ENCODE measurements around the gene AKAP13.

DNA sequence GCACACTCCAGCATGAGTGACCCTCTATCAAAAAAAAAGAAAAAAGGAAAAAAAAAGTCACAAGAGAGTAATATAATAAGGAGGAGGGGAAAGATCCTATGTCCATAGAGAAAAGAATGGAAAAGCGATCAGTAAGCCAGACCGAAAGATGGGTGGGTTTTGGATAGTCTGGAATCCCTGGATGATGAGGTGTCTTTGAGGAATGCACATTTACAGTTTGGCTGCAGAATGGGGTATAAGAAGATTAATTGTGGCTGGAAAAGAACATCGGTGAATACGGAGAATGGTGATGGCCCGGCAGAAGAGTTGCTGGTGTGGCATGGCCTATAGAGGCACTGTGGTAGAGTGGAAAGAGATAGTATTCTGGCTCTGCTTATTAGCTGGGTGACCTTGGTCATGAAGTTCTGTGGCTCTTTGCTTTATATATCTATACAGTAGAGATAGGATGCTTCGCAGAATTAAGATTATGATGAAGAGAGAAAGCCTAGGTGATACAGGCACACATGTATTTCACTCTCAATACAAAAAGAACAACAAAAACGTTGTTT lies 187.9 kb downstream of the AKAP13 start:
- TF ChIP-seq, protein P1, sequence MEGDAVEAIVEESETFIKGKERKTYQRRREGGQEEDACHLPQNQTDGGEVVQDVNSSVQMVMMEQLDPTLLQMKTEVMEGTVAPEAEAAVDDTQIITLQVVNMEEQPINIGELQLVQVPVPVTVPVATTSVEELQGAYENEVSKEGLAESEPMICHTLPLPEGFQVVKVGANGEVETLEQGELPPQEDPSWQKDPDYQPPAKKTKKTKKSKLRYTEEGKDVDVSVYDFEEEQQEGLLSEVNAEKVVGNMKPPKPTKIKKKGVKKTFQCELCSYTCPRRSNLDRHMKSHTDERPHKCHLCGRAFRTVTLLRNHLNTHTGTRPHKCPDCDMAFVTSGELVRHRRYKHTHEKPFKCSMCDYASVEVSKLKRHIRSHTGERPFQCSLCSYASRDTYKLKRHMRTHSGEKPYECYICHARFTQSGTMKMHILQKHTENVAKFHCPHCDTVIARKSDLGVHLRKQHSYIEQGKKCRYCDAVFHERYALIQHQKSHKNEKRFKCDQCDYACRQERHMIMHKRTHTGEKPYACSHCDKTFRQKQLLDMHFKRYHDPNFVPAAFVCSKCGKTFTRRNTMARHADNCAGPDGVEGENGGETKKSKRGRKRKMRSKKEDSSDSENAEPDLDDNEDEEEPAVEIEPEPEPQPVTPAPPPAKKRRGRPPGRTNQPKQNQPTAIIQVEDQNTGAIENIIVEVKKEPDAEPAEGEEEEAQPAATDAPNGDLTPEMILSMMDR (IDR thresholded peaks at IDR 0.05; ENCODE audit: low read depth, low read length) = no peak
- no peak for TF ChIP-seq EZH2phosphoT487 (IDR thresholded peaks at IDR 0.05; ENCODE audit: low read depth)

Measured in OCI-LY3 (cell line).